ENCODE measurements around the gene ADGRG7.
"Not testable (repeated sequence)": the region's sequence is repeated elsewhere in the genome, so short reads cannot be mapped to it uniquely, and the experiment has no call there.

ADGRG7 gene

GRCh38 chr3:100647171-100647570 is 37.8 kb downstream of the ADGRG7 start:
- no peak for DNase-seq

- DNase-seq, result no peak
These were observed 38.3 kb downstream of the ADGRG7 start for GRCh38 chr3:100647657-100648056.

- DNase-seq, result peak in 1 of 5 experiments; percentile 70
These were observed 41.5 kb downstream of the ADGRG7 start for GRCh38 chr3:100650651-100651619.

DNA sequence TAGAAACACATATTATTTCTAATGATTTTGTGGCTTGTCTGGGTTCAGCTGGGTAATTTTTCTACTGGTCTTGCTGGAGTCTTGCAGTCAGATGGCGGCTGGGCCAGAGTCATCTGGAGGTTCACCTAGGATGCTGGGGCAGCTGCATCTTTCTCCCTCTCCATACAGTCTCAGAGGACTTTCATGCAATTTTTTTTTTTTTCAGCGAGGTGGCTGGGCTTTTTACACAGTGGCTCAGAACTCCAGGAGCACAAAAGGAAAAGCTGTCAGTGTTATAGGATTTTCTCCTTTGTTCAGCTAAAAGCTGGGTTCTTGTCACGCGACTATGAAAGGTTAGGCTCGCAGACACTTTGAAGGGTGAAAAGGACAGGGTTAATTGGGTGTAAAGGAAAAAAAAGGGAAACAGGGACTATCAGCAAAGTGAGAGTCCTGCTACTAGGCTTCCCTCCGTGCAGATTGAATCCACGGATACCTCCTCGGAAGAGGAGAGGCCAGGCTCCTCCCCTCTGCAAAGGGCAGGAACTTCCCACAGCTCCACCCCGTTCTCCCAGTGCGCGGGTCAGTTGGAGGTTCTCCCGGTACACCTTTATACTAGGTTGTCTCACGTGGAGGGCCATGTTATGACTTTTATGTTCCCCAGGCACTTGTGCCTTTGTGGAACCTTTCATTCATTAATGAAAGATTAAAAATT is 44.3 kb downstream of the ADGRG7 start:
- DNase-seq, result no peak

DNA sequence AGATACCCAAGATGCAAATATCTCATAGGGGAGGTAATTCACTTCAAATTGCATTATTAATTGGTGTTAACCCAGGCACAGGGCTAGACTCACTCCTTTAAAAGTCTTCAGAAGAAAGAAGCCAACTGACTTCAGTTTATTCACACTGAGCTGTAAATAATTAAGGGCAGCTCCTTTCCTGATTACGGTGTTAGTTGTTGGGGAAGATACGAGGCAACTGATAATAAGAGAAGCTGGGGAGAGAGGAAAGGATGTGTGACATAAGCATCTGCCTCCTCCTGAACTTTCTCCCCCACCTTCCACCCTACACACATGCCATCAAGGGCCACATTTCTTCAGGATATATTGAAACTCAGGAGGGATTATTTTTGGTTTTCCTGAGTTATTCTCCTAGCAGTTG is 47.5 kb downstream of the ADGRG7 start:
- no peak for DNase-seq

GRCh38 chr3:100661294-100661693 is 51.9 kb downstream of the ADGRG7 start:
- DNase-seq, result peak in 1 of 5 experiments; percentile 3

- DNase-seq, result peak in 1 of 5 experiments; percentile 45
These were observed 52.9 kb downstream of the ADGRG7 start for GRCh38 chr3:100662113-100662823.

DNA sequence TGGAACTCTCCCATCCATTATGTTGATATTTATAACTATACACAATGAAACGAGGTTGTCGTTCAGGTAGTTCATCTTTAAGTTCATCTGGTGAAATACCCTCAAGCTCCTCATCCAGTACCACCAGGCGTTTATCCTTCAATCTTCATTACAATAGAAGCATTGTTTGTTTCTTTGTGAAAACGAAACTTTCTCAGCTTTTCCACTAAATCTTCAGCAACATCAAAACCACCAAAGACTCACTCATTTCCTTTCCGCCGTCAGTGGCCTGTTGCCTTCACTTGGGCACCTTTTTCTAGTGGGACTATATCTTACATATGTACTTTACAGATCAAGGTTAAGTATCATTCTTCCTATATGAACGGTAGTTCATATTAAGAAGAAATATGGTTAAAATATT is 55.8 kb downstream of the ADGRG7 start:
- peak in 1 of 5 experiments; percentile 87 for DNase-seq

GRCh38 chr3:100666699-100667098 is 57.3 kb downstream of the ADGRG7 start:
- not testable (repeated sequence) for DNase-seq

GRCh38 chr3:100667316-100667715 is 57.9 kb downstream of the ADGRG7 start:
- DNase-seq, result not testable (repeated sequence)

DNA sequence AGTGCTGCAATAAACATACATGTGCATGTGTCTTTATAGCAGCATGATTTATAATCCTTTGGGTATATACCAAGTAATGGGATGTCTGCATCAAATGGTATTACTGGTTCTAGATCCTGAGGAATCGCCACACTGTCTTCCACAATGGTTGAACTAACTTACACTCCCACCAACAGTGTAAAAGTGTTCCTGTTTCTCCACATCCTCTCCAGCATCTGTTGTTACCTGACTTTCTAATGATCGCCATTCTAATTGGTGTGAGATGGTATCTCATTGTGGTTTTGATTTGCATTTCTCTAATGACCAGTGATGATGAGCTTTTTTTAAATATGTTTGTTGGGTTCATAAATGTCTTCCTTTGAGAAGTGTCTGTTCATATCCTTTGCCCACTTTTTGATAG is 61.6 kb downstream of the ADGRG7 start:
- DNase-seq, result not testable (repeated sequence)

DNA sequence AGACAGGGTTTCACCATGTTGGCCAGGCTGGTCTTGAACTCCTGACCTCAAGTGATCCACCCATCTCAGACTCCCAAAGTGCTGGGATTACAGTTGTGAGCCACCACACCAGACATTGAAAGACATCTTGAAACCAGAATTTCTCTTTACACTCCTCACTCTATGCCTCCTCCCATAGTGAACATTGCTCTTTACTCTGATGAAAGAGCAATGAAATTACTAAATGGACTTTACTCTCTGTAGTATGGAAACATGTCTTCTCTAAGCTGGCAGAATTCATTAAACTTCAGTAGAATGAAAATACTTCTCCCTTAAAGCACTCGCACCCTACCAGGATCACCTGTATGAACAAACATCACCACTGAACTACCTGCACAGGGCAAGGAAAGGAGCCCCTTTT is 72.1 kb downstream of the ADGRG7 start:
- no peak for DNase-seq

DNA sequence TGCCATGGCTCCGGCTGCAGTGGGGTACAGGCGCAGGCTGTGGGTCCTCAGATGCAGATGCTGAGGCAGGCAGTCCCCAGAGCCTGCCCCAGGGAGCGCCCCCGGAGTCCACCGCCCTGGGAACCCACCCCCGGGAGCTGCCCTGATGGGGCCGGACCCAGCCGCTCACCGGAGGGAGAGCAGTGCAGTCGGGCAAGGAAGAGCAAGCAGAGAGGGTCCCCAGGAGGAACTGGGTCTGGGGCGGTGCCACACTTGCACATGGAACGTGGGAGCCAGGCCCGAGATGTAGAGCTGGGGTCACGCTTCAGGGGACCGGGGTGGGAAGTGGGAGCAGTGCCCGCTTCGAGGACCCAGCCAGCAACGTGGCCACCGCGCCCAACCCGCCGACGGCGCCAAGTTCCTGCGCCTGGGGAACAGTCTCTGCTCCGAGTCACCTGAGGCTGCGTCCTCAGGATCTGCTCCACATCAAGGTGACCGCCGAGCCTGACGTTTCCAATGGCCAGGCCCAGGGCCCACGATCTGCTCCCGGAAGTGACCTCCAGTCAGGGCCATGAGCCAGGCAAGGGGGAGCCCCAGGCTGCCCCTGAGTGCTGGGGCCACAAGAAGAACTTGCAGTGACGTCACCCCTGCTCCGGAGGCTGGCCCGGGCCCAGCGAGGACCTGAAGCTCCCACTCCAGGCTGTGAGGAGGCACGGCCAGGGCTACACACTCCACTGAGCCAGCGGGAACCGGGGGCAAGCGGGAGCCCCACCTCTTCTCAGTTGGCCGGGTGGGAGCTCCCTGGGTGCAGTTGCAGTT is 72.9 kb downstream of the ADGRG7 start:
- no peak for DNase-seq

GRCh38 chr3:100682854-100683760 is 73.7 kb downstream of the ADGRG7 start:
- DNase-seq, result no peak

DNA sequence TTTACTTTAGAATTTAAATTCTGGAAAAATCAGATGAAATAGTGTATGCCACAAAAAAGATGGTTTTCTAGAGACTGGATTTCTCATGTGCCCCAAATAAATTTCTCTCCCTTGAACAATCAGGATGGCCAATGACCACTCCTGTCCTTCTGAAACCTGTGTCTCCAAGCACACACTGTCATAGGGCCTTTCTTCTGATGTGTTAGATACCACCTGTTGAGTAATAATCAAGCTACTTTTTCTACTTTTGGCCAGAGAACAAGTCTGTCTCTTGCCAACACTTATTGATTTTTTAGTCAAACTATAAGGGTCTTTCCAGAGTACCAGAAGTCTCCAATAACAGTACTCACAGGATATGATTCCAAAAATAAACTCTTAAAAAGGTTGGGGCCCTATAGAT is 83.8 kb downstream of the ADGRG7 start:
- DNase-seq, result no peak

DNA sequence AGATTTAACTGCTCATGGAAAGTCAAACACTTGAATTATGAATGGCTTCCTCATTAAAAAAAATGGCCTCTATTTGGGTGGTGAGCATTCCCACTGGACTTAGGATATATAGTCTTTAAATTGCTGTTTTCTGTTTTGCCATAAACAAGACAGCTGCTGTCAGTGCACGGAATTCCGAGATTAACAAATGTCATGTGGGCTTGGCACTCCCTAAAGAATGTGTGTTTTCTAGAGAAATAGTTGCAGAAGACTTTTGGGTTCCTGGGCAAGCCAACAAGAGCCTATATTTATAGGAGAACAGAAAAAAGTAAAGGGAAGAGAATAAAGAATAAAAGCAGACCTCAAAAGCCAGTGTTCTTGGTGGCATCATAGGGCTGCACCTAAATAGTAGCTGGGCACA is 86.3 kb downstream of the ADGRG7 start:
- no peak for DNase-seq

DNA sequence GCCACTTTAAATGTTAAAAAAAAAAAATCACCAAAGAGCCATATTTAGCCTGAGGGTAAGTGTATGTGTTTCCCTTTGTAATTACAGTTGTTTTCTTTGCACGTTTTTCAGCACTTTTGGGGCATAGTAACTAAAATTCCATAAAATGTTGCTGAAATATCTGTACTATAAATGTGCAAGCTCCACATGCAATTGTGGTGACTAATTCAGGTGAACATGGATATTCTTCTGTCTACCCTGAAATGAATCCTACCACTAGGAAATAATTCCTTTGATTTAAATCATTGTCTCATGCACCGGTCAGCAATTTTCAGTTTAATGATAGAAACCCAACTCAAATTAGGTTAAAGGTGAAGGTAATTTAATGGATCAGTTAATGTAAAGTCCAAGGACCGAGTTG is 86.8 kb downstream of the ADGRG7 start:
- DNase-seq, result no peak

GRCh38 chr3:100697172-100697571 is 87.8 kb downstream of the ADGRG7 start:
- DNase-seq, result no peak

DNA sequence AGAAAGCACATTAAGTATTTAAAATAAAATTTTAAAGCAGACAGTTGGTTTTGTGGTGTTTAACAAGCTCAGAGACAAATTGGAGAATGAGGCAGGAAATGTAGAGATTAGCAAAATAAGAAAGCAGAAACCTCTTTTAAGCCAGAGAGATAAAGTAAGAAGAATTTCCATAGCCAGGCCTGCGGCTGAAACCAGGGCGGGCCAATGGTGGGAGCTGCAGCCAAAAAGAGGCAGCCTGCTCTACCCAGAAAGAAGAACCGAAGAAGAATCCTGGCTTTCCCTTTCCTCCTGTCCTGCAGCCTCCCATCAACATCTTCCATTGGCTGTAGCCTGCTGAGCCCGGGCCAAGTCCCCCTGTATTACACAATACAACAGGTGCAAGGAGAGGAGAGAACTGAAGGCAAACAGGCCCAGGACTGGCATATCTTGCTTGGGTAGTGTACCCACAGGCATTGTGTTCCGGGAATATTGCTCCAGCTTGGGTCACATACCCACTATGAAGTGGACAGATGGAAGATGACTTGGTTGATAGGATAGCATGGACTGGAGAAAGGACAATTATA is 88.4 kb downstream of the ADGRG7 start:
- DNase-seq, result no peak

DNA sequence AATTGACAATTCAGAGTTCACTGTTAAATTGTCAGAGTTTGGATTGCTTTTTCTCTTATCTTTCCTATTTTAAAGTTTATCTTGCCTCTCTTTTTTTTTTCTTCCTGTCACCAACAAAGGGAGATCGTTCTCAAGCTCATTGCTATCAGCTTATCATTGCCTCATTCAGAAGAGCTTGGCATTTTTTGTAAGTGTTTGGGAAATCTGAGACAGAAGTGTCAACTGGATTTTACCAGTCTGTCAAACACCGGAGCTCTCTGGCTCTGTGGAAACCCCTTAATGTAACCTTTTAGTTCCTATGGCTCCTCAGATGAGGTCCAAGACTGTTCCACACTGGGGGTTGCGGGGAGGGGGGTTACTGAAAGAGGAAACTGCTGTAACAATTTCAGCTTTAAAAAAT is 89.3 kb downstream of the ADGRG7 start:
- DNase-seq, result no peak

- no peak for DNase-seq
These were observed 91.3 kb downstream of the ADGRG7 start for GRCh38 chr3:100700708-100701107.

All from T-helper 2 cell (primary cell).